Dedifferentiated amniotic fluid mesenchymal stem cell (primary cell): ENCODE results near the gene NR2F1-AS1.

Experiments
- DNase-seq: peaks from one replicate; pipeline ENCODE4 v3.0.0-alpha.2; 2016; ENCODE audit errors: extremely low spot score

Gene NR2F1-AS1

GRCh38 chr5:93580927-93581445 lies at the start of gene NR2F1-AS1:
Gene NR2F1-AS1 (minus strand): TSS chr5:93581219.
- no peak for DNase-seq

- DNase-seq, result no peak
Observed at GRCh38 chr5:93626801-93627200, 45.8 kb upstream of the NR2F1-AS1 start.

GRCh38 chr5:93623153-93623552 lies 42.1 kb upstream of the NR2F1-AS1 start:
- no peak for DNase-seq

- DNase-seq, result no peak
Observed at GRCh38 chr5:93622240-93622885, 41.3 kb upstream of the NR2F1-AS1 start.

- peak; percentile 42 for DNase-seq
Observed at GRCh38 chr5:93621327-93621798, 40.3 kb upstream of the NR2F1-AS1 start.

- DNase-seq, result peak; percentile 68
Observed at GRCh38 chr5:93620487-93621326, 39.7 kb upstream of the NR2F1-AS1 start.

- no peak for DNase-seq
Observed at GRCh38 chr5:93616538-93617174, 35.6 kb upstream of the NR2F1-AS1 start.

GRCh38 chr5:93612855-93613243 lies 31.8 kb upstream of the NR2F1-AS1 start:
- no peak for DNase-seq

- DNase-seq, result no peak
Observed at GRCh38 chr5:93611976-93612854, 31.2 kb upstream of the NR2F1-AS1 start.

GRCh38 chr5:93611273-93611975 lies 30.4 kb upstream of the NR2F1-AS1 start:
- no peak for DNase-seq

- no peak for DNase-seq
Observed at GRCh38 chr5:93610581-93611272, 29.7 kb upstream of the NR2F1-AS1 start.

GRCh38 chr5:93609762-93610161 lies 28.7 kb upstream of the NR2F1-AS1 start:
- no peak for DNase-seq

- DNase-seq, result no peak
Observed at GRCh38 chr5:93608855-93609254, 27.8 kb upstream of the NR2F1-AS1 start.

- peak; percentile 70 for DNase-seq
Observed at GRCh38 chr5:93607367-93608258, 26.6 kb upstream of the NR2F1-AS1 start.

GRCh38 chr5:93606382-93606752 lies 25.3 kb upstream of the NR2F1-AS1 start:
- DNase-seq, result no peak

- no peak for DNase-seq
Observed at GRCh38 chr5:93604644-93605515, 23.9 kb upstream of the NR2F1-AS1 start.

- no peak for DNase-seq
Observed at GRCh38 chr5:93603793-93604643, 23.0 kb upstream of the NR2F1-AS1 start.
